Pancreas (tissue), 10 donors: ENCODE measurements around the gene EXOC1. TPM values are rescaled to one million over a fixed set of nuclear protein-coding genes. Genes with fewer than 3 reads are reported as not detected.

ENCODE experiments used
- ATAC-seq, 4 donors: fragments of 200-7000 bp; cut with Tn5 transposase; one replicate each; pipeline versions ENCODE4 v1.8.0 to v1.9.1; 2020; ENCODE audit warnings: mild to moderate bottlenecking in 4 of 4, moderate library complexity in 4 of 4
- DNase-seq, 6 donors: peaks; one replicate each; pipeline ENCODE4 v3.0.0-alpha.2; 2020
- FAIRE-seq: peaks from 2 replicates; lab custom pipeline; 2012; peaks lifted over from hg19 to GRCh38; lab: Jason Lieb, UNC
- H3K27ac ChIP-seq, 4 donors: fragments of 200-600 bp; sonication (generic); 1 replicate in 3 of 4; 2 replicates in 1 of 4; pipeline versions ENCODE4 v1.5.0 to v1.8.0; 2020
- H3K27me3 ChIP-seq, 4 donors: fragments of 200-600 bp; one replicate each; pipeline ENCODE4 v1.8.0; 2021
- H3K36me3 ChIP-seq, 3 donors: fragments of 200-600 bp; sonication (generic) in 1 of 3; one replicate each; pipeline versions ENCODE4 v1.5.0 to v1.8.0; 2020 to 2021
- H3K4me1 ChIP-seq, 3 donors: fragments of 200-600 bp; one replicate each; pipeline ENCODE4 v1.8.0; 2021
- H3K4me3 ChIP-seq, 4 donors: fragments of 200-600 bp; sonication (generic) in 2 of 4; one replicate each; pipeline versions ENCODE4 v1.5.0 to v1.8.0; 2020 to 2021
- H3K9me3 ChIP-seq, 4 donors: fragments of 200-600 bp; one replicate each; pipeline ENCODE4 v1.8.0; 2021
- WGBS, 2 donors: extraction: QIAGEN DNeasy Blood & Tissue Kit; methylation state at CpG; one replicate each; pipeline ENCODE4 v1.1.7; 2013; 5-methylcytosine and 5-hydroxymethylcytosine counted together
- intact Hi-C, 3 donors: fragments of 100-400 bp; cut with DNase I; formaldehyde crosslinking; loops; one replicate each; pipeline versions ENCODE4 v1.11.1 to v1.14.2; 2022
- polyA plus RNA-seq, 2 donors: library from polyadenylated mRNA; stranded (reverse); fragments of 200-250 nt; gene quantifications; one replicate each; pipeline ENCODE4 v1.2.3, GENCODE V29; 2013
- total RNA-seq, 6 donors: library from RNA; stranded (reverse); fragmentation: NEBNext Ultra II Directional in 4 of 6; extraction: Animal tissue kit (Norgen Biotek cat#: 25700) in 4 of 6; gene quantifications; one replicate each; pipeline versions ENCODE4 v1.2.1 to v1.2.4, GENCODE V29; 2021 to 2023
- TF ChIP-seq, protein P1 (sequence below), 4 donors: fragments of 200-600 bp; sonication (generic) in 3 of 4; IDR thresholded peaks; one replicate each; pipeline versions ENCODE4 v1.5.0 to v1.8.0; 2021; ENCODE audit warnings: antibody characterized with exemption in 4 of 4
- donor health status: healthy with polysubstance abuse.
- donor health status: DM: no; HTN: no; CAD: no; lungs with moderate emphysema.
- donor health status: DM: no; HTN: no; CAD: no.
- donor health status: control.
- donor health status: control.
- donor health status: Bipolar disorder and iron deficiency.
- donor health status: DM: yes; HTN: yes; CAD: no.
- donor health status: DM: no; HTN: no; CAD: no.
- donor health status: DM: no; HTN: no; CAD: no.
- donor health status: DM: yes; HTN: yes; CAD: no.

EXOC1 gene
- total and polyA plus RNA-seq, 8 donors = 8.2 to 21.7 (median 11.0) TPM

GRCh38 chr4:55902677-55903076, 49.2 kb downstream of the EXOC1 start:
- no peaks in the 10 kb centered on the region for H3K27me3 ChIP-seq
- intact Hi-C loops = no loop called here
- TF ChIP-seq, protein P1, sequence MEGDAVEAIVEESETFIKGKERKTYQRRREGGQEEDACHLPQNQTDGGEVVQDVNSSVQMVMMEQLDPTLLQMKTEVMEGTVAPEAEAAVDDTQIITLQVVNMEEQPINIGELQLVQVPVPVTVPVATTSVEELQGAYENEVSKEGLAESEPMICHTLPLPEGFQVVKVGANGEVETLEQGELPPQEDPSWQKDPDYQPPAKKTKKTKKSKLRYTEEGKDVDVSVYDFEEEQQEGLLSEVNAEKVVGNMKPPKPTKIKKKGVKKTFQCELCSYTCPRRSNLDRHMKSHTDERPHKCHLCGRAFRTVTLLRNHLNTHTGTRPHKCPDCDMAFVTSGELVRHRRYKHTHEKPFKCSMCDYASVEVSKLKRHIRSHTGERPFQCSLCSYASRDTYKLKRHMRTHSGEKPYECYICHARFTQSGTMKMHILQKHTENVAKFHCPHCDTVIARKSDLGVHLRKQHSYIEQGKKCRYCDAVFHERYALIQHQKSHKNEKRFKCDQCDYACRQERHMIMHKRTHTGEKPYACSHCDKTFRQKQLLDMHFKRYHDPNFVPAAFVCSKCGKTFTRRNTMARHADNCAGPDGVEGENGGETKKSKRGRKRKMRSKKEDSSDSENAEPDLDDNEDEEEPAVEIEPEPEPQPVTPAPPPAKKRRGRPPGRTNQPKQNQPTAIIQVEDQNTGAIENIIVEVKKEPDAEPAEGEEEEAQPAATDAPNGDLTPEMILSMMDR (IDR thresholded peaks at IDR 0.05) = no peak
- 93 to 95% methylated on average over 4 of the region's 4 CpGs for WGBS, 2 donors
- H3K4me1 ChIP-seq = no peaks in the 10 kb centered on the region
- no peak for FAIRE-seq
- H3K9me3 ChIP-seq = no peaks in the 10 kb centered on the region
- no peak overlapping the region for H3K27ac ChIP-seq
- peaks cover 0 to 13% (median 5%) of the 10 kb centered on the region in 3 donors for H3K36me3 ChIP-seq
- H3K4me3 ChIP-seq = no peak overlapping the region
- ATAC-seq = no peak
- DNase-seq = no peak

DNA sequence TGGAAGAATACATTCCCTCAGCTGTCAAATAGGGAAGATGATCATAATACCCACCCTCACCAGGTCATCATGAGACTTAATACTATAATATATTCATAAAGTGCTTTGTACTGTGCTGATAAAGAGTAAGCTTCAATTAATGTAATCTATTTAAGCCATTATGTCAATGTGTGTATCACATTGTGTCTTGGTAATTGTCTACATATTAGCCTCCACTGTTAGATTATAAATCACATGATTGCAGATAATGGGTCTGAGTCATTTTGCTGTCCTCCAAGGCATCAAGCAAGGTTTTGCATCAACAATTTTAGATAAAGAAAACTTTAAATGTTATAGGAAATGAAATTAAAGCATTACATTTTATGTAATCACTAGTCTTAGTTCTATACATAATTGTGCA, 50.1 kb downstream of the EXOC1 start:
- TF ChIP-seq, protein P1 (IDR thresholded peaks at IDR 0.05) = no peak
- intact Hi-C loops = no loop called here
- Histone ChIP-seq H3K9me3 (no peaks in the 10 kb centered on the region), H3K36me3 (peaks cover 0 to 13% (median 5%) of the 10 kb centered on the region in 3 donors), H3K4me3 (no peak overlapping the region), H3K4me1 (no peaks in the 10 kb centered on the region), H3K27ac (no peak overlapping the region), H3K27me3 (no peaks in the 10 kb centered on the region)
- ATAC-seq (no peak), DNase-seq (no peak), FAIRE-seq (no peak)

DNA sequence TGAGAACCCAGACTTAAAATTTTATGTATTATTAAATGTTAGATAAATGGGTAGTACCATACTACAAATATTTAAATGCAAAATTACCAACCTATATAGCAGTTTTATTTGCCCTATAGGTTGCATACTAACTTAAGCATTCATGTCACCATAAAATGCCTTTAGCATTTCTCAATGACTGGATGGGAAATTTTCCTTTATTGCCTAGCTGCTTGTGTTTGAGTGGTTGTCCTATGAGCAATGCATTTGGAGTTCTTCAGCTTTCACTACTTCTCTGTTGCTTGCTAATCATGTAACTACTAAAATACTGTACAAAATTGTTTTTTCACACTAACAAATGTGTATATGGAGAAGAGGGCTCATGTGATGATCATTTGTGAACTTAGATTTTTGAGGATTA, 51.1 kb downstream of the EXOC1 start:
- Histone ChIP-seq H3K27ac (no peak overlapping the region), H3K36me3 (peaks cover 0 to 13% (median 5%) of the 10 kb centered on the region in 3 donors), H3K27me3 (no peaks in the 10 kb centered on the region), H3K9me3 (no peaks in the 10 kb centered on the region), H3K4me3 (no peak overlapping the region), H3K4me1 (no peaks in the 10 kb centered on the region)
- FAIRE-seq (no peak), ATAC-seq (no peak), DNase-seq (no peak)
- TF ChIP-seq, protein P1 (IDR thresholded peaks at IDR 0.05) = no peak
- intact Hi-C loops = no loop called here

DNA sequence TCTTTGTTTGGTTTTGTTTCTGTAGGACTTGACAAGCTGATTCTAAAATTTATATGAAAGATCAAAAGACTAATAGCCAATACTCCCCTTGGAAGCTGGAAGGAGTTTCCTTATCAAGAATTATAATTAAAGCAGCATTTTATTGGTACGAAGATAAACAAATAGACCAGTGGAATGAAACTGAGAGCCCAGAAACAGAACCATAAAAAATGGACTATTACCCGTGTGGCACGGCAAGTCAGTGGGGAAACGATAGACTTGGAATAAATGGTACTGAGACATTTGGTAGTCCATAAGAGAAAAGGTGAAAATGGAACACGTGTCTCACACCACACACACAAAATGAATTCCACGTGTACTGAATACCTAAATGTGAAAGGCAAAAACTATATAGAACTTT, 52.9 kb downstream of the EXOC1 start:
- ATAC-seq (no peak), DNase-seq (no peak), FAIRE-seq (no peak)
- Histone ChIP-seq H3K9me3 (no peaks in the 10 kb centered on the region), H3K36me3 (peaks cover 0 to 7% (median 0%) of the 10 kb centered on the region in 3 donors), H3K27ac (no peak overlapping the region), H3K4me1 (no peaks in the 10 kb centered on the region), H3K4me3 (no peak overlapping the region), H3K27me3 (no peaks in the 10 kb centered on the region)
- 75 to 87% methylated on average over 6 of the region's 6 CpGs for WGBS, 2 donors
- intact Hi-C loops = no loop called here
- TF ChIP-seq, protein P1 (IDR thresholded peaks at IDR 0.05) = no peak

GRCh38 chr4:55906989-55907388, 53.5 kb downstream of the EXOC1 start:
- peaks cover 0 to 5% (median 0%) of the 10 kb centered on the region in 3 donors for H3K36me3 ChIP-seq
- TF ChIP-seq, protein P1 (IDR thresholded peaks at IDR 0.05) = no peak
- FAIRE-seq = no peak
- H3K4me3 ChIP-seq = no peak overlapping the region
- intact Hi-C loops = no loop called here
- no peak for ATAC-seq
- H3K9me3 ChIP-seq = no peaks in the 10 kb centered on the region
- H3K27me3 ChIP-seq = no peaks in the 10 kb centered on the region
- no peaks in the 10 kb centered on the region for H3K4me1 ChIP-seq
- WGBS, 2 donors = 76 to 81% methylated on average over 3 of the region's 3 CpGs
- H3K27ac ChIP-seq = no peak overlapping the region
- no peak for DNase-seq
